Right lobe of liver (tissue), 6 donors: ENCODE measurements around the gene ATRNL1. TPM values are rescaled to one million over a fixed set of nuclear protein-coding genes. Genes with fewer than 3 reads are reported as not detected.

ENCODE experiments used
- ATAC-seq, 4 donors: fragments of 200-7000 bp; cut with Tn5 transposase; one replicate each; pipeline ENCODE4 v1.9.1; 2020; ENCODE audit warnings: mild to moderate bottlenecking in 4 of 4, moderate library complexity in 4 of 4
- DNase-seq, 3 donors: peaks; one replicate each; pipeline ENCODE4 v3.0.0-alpha.2; 2020
- H3K27ac ChIP-seq, 3 donors: fragments of 200-600 bp; one replicate each; pipeline ENCODE4 v1.8.0; 2022
- H3K27me3 ChIP-seq, 2 donors: fragments of 200-600 bp; one replicate each; pipeline ENCODE4 v1.8.0; 2022
- H3K36me3 ChIP-seq, 4 donors: fragments of 200-600 bp; sonication (generic) in 1 of 4; one replicate each; pipeline versions ENCODE4 v1.5.1 to v1.8.0; 2017 to 2022; ENCODE audit warnings: control low read depth in 1 of 4
- H3K4me1 ChIP-seq, 4 donors: fragments of 200-600 bp; sonication (generic) in 1 of 4; one replicate each; pipeline versions ENCODE4 v1.5.1 to v1.8.0; 2017 to 2022; ENCODE audit warnings: control low read depth in 1 of 4
- H3K4me3 ChIP-seq, 3 donors: fragments of 200-600 bp; one replicate each; pipeline ENCODE4 v1.8.0; 2022
- H3K9me3 ChIP-seq, 4 donors: fragments of 200-600 bp; sonication (generic) in 1 of 4; one replicate each; pipeline versions ENCODE4 v1.5.1 to v1.8.0; 2017 to 2022; ENCODE audit warnings: control low read depth in 1 of 4
- POLR2A ChIP-seq: fragments of 450-650 bp; IDR thresholded peaks from one replicate; pipeline ENCODE4 v1.6.1; 2017; ENCODE audit warnings: antibody characterized with exemption, mild to moderate bottlenecking
- WGBS: methylation state at CpG from one replicate; pipeline ENCODE4 v1.1.6; 2018; ENCODE audit warnings: low coverage, low lambda C conversion rate; ENCODE audit not compliant: insufficient coverage; ENCODE audit errors: missing lambda C conversion rate; 5-methylcytosine and 5-hydroxymethylcytosine counted together
- intact Hi-C, 2 donors: fragments of 100-400 bp; cut with DNase I; formaldehyde crosslinking; loops; one replicate each; pipeline versions ENCODE4 v1.11.2 to v1.14.1; 2022
- total RNA-seq, 6 experiments: library from RNA; depleted of rRNA in 2 of 6; stranded (reverse); fragments of >200 nt in 2 of 6; fragmentation: NEBNext Ultra II Directional in 3 of 6; extraction: Animal tissue kit (Norgen Biotek cat#: 25700) in 3 of 6; gene quantifications; one replicate each; pipeline versions ENCODE4 v1.1.0 to v1.2.4, GENCODE V29; 2016 to 2023
- TF ChIP-seq, protein P1 (sequence below), 4 donors: fragments of 200-600 bp in 3 of 4; fragments of 450-650 bp in 1 of 4; IDR thresholded peaks; one replicate each; pipeline versions ENCODE4 v1.5.1 to v1.8.0; 2016 to 2022; ENCODE audit warnings: antibody characterized with exemption in 4 of 4, mild to moderate bottlenecking in 2 of 4
- donor health status: DM: no; HTN: yes; CAD: no.
- donor health status: DM: no; HTN: no; CAD: no.
- donor health status: DM: no; HTN: no; CAD: no.
- donor health status: DM: no; HTN: yes; CAD: no.
- donor health status: DM: no; HTN: yes; CAD: no.

Gene ATRNL1
- total RNA-seq, 6 experiments from 2014 or later, result 0.81 to 5.3 (median 2.6) TPM

DNA sequence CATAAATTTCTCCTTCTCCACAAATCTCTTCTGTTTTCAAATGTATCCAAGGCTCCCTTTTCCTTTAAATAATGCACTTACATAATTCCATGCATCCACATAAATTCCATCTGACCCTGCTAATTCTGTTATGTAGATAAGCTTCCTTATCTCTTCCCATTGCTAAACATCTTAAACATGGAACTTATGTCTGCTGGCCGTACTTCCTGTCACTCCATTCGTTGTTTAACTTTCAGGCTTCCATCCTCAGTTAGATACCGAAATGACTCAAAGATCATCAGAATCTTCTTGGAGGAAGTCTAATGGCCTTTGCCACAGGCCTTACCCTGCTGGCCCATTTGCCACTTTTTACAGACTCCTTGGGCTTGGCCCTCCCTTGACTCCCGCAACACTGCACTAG is 848.9 kb downstream of the ATRNL1 start:
- H3K4me1 ChIP-seq, result no peaks in the 10 kb centered on the region
- intact Hi-C loops, result no loop called here
- H3K27ac ChIP-seq, result no peak overlapping the region
- TF ChIP-seq POLR2A, result no peak
- TF ChIP-seq, protein P1, sequence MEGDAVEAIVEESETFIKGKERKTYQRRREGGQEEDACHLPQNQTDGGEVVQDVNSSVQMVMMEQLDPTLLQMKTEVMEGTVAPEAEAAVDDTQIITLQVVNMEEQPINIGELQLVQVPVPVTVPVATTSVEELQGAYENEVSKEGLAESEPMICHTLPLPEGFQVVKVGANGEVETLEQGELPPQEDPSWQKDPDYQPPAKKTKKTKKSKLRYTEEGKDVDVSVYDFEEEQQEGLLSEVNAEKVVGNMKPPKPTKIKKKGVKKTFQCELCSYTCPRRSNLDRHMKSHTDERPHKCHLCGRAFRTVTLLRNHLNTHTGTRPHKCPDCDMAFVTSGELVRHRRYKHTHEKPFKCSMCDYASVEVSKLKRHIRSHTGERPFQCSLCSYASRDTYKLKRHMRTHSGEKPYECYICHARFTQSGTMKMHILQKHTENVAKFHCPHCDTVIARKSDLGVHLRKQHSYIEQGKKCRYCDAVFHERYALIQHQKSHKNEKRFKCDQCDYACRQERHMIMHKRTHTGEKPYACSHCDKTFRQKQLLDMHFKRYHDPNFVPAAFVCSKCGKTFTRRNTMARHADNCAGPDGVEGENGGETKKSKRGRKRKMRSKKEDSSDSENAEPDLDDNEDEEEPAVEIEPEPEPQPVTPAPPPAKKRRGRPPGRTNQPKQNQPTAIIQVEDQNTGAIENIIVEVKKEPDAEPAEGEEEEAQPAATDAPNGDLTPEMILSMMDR (IDR thresholded peaks at IDR 0.05), result no peak
- no peak overlapping the region for H3K4me3 ChIP-seq
- ATAC-seq (peak in 1 of 4 donors; percentile 22), DNase-seq (no peak)
- no peaks in the 10 kb centered on the region for H3K27me3 ChIP-seq
- WGBS, result 46% methylated on average over 4 of the region's 4 CpGs
- no peaks in the 10 kb centered on the region for H3K9me3 ChIP-seq
- no peaks in the 10 kb centered on the region for H3K36me3 ChIP-seq

DNA sequence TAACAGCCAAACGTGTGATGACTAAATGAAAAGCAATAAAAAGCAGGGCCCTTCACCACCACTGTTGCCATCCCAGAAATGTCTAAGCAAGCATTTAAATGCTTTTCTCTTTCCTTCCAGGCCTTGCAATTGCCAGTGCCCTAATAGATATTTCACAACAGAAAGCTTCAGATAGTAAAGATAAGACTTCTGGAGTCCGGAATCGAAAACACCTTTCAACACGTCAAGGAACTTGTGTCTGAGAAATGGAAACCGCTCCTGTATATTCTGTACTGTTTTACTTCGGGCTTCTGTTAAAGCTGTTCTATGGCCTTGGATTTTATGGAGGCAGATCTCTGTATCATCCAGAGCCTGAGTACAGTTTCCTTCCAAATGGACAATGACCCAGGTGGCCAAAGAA is 851.4 kb downstream of the ATRNL1 start:
- no peak overlapping the region for H3K4me3 ChIP-seq
- intact Hi-C loops, result no loop called here
- H3K27me3 ChIP-seq, result no peaks in the 10 kb centered on the region
- no peaks in the 10 kb centered on the region for H3K9me3 ChIP-seq
- DNase-seq, result no peak
- no peak for ATAC-seq
- 87% methylated on average over 6 of the region's 6 CpGs for WGBS
- no peak for TF ChIP-seq POLR2A
- TF ChIP-seq, protein P1 (IDR thresholded peaks at IDR 0.05), result no peak
- H3K27ac ChIP-seq, result no peak overlapping the region
- no peaks in the 10 kb centered on the region for H3K36me3 ChIP-seq
- no peaks in the 10 kb centered on the region for H3K4me1 ChIP-seq

DNA sequence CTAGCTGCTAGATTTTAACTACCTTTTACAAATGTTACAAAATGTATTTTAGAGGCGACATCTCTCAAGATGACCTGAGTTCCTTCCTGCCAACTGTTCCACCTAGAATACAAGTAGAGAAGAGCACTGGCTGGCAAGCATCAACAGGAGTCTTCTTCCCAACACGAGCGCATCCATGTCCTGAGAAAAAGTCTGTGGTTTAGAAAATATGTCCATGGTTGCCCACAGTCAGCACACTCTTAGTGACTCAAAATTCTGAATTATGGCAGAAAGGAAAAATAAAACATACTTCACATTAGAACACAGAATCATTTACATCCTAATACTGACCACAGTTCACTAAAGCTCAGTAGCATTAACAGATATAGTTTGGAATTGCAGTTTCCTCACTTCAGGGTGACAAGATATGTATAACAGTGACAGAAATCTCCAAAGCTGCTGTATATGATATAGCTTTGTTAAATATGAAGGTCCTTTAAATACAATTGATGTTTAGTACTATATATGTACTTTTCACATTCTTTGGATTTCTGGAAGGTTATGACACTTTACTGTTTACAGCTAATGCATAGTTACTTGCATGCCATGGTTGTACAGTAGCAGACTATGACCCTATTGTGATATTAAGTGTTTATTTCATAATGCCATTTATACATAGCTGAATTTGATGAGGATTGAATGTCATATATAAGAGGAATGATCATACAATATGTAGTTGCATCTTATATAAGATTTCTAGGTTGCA is 852.7 kb downstream of the ATRNL1 start:
- Histone ChIP-seq H3K27me3 (no peaks in the 10 kb centered on the region), H3K4me1 (peaks cover 0 to 7% (median 2%) of the 10 kb centered on the region in 4 donors), H3K9me3 (no peaks in the 10 kb centered on the region), H3K27ac (no peak overlapping the region), H3K36me3 (no peaks in the 10 kb centered on the region), H3K4me3 (no peak overlapping the region)
- ATAC-seq (no peak), DNase-seq (no peak)
- intact Hi-C loops, result no loop called here
- WGBS, result 93% methylated on average over 3 of the region's 3 CpGs
- no peak for TF ChIP-seq POLR2A
- TF ChIP-seq, protein P1 (IDR thresholded peaks at IDR 0.05), result no peak

DNA sequence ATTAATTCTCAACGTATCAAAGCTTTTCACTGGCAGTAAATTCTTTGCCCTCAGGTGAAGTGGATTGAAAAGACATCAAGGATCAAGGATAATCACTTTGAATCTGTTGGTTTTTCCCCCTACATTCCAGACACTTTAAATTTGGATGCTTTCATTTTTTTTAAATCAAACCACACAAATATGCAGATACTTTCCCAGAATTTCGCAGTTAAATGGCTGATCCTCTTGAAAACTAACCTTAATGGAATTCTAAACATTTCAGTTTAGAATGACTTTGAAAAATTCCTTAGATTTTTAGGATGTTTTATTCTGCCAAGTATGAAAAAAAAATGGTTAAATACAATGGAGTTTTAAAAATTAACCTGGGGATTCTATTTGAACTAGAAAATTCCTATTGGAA is 853.9 kb downstream of the ATRNL1 start:
- no peak for TF ChIP-seq POLR2A
- TF ChIP-seq, protein P1 (IDR thresholded peaks at IDR 0.05), result no peak
- intact Hi-C loops, result no loop called here
- Histone ChIP-seq H3K4me1 (peaks cover 0 to 16% (median 6%) of the 10 kb centered on the region in 4 donors), H3K9me3 (no peaks in the 10 kb centered on the region), H3K27me3 (no peaks in the 10 kb centered on the region), H3K36me3 (no peaks in the 10 kb centered on the region), H3K27ac (no peak overlapping the region), H3K4me3 (no peak overlapping the region)
- 60% methylated on average over 2 of the region's 2 CpGs for WGBS
- no peak for ATAC-seq
- no peak for DNase-seq
